SJCRH30 (cell line): ENCODE measurements around the gene ATG5. TPM values are rescaled to one million over a fixed set of nuclear protein-coding genes. Genes with fewer than 3 reads are reported as not detected.
"Not testable (repeated sequence)": the region's sequence is repeated elsewhere in the genome, so short reads cannot be mapped to it uniquely, and the experiment has no call there.

Experiments used
- DNase-seq, 2 experiments: peaks; one replicate each; pipeline ENCODE4 v3.0.0-alpha.2; 2015 to 2020
- H3K27ac ChIP-seq: fragments of 250-450 bp; sonication (Bioruptor Pico); 2 replicates; pipeline ENCODE4 v1.5.1; 2020; ENCODE audit warnings: mild to moderate bottlenecking, moderate library complexity
- H3K27me3 ChIP-seq: fragments of 250-450 bp; sonication (Bioruptor Pico); 2 replicates; pipeline ENCODE4 v1.5.1; 2020; ENCODE audit warnings: mild to moderate bottlenecking, moderate library complexity
- H3K36me3 ChIP-seq: fragments of 250-450 bp; sonication (Bioruptor Pico); 2 replicates; pipeline ENCODE4 v1.5.1; 2020; ENCODE audit warnings: mild to moderate bottlenecking, moderate library complexity
- H3K4me1 ChIP-seq: fragments of 250-450 bp; sonication (Bioruptor Pico); 2 replicates; pipeline ENCODE4 v1.5.1; 2020; ENCODE audit warnings: mild to moderate bottlenecking, moderate library complexity
- H3K4me3 ChIP-seq: fragments of 250-450 bp; sonication (Bioruptor Pico); 2 replicates; pipeline ENCODE4 v1.5.1; 2020; ENCODE audit warnings: mild to moderate bottlenecking, moderate library complexity
- H3K9me3 ChIP-seq: fragments of 250-450 bp; sonication (Bioruptor Pico); replicated peaks from 2 replicates; pipeline ENCODE4 v1.5.1; 2020; ENCODE audit warnings: mild to moderate bottlenecking, moderate library complexity
- total RNA-seq: library from RNA; depleted of rRNA; stranded (reverse); fragments of >200 nt; shearing (Covaris generic); gene quantifications from 2 replicates; pipeline ENCODE4 v1.2.3, GENCODE V29; 2014

The ATG5 gene
- total RNA-seq, 1 experiment from 2014 or later, result 49.1 TPM

DNA sequence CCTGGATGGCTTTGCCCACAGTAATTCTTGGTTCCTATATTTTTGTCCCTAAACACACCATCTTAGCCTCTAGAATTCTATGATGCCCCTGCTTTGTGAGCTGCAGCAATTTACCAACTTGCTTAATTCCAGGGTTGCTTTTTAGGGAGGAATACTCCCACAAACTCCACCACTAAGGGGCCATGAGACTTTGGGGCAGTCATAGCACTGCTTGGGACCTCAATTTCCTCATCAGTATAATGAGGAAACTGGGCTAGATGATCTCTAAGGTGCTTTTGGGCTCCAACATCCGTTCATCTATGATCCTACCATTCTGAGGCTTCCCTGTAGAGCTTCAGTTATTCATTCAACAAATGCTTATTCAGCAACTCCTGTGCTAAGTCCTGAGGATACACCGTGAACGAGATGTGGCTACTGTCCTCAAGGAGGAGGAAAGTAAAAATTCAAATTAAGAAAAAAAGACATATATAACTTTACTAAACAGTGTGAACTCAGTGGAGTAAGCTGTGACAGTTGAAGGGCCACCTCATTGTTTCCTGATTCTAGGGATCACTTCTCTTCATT, 164.2 kb downstream of the ATG5 start:
- Histone ChIP-seq H3K36me3 (no peaks in the 10 kb centered on the region), H3K4me3 (no peak overlapping the region), H3K9me3 (no peaks in the 10 kb centered on the region), H3K4me1 (0 out of 2 replicates have a peak, but pooled peaks cover 3% of the 10 kb centered on the region), H3K27me3 (no peaks in the 10 kb centered on the region), H3K27ac (no peak overlapping the region)
- no peak for DNase-seq

DNA sequence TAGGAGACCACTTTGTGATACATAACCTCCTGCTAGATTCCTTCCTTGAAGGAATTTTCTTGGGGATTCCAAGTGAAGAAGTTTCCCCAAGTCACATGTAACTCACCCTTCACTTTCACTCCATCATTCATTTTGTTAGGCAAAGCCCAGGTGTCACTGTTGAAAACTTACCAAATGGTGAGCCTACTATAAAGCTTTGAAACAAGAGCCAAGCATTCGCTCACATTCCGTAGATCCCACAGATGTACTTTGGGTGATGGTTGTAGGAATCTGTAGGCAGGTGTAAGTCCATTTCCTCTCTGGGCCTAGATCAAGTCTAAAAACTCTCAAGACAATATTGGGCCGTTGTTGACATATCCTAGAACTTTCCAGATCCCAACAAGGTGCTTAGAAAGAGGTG, 165.4 kb downstream of the ATG5 start:
- Histone ChIP-seq H3K27ac (no peak overlapping the region), H3K36me3 (no peaks in the 10 kb centered on the region), H3K4me1 (0 out of 2 replicates have a peak, but pooled peaks cover 3% of the 10 kb centered on the region), H3K9me3 (no peaks in the 10 kb centered on the region), H3K27me3 (no peaks in the 10 kb centered on the region), H3K4me3 (no peak overlapping the region)
- no peak for DNase-seq

DNA sequence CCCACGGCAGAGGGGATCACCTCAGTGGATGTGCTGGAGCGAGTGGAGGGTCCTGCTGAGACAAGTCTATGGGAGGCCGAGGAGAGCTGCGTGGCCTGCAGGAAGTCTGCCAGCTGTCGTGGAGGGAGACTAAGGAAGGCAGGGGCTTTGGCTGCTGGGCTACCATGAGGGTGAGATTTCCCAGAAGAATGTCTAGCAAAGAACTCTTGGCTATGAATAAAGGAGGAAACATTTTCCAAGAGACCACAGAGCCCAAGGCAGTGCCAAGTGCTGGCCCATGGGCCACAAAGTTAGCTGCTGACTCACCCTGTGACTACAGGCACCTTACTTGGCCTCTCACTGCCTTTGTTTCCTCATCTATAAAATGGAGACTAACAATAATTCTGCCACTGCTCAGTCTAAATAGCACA, 166.0 kb downstream of the ATG5 start:
- no peak overlapping the region for H3K27ac ChIP-seq

DNA sequence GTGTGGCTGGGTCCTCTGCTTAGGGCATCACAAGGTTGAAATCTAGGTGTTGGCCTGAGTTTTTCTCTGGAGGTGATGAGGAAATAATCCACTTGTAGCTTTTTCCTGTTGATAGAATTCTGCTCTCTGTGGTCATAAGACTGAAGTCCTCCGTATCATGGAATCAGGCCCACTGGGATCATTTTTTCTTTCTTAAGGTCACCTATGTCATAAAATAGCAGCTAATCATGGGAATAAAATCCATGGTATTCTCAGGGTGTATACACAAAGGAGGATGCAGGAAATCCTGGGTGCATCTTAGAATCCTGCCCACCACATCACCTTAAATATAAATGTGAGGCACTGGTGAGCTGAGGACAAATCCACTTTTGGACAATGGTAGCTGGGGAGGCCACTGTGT, 166.7 kb downstream of the ATG5 start:
- DNase-seq, result no peak
- Histone ChIP-seq H3K36me3 (no peaks in the 10 kb centered on the region), H3K9me3 (no peaks in the 10 kb centered on the region), H3K4me1 (0 out of 2 replicates have a peak, but pooled peaks cover 3% of the 10 kb centered on the region), H3K4me3 (no peak overlapping the region), H3K27ac (no peak overlapping the region), H3K27me3 (no peaks in the 10 kb centered on the region)

More for the DNA sequence above, 166.0 kb downstream of the ATG5 start:
- Histone ChIP-seq H3K4me3 (no peak overlapping the region), H3K4me1 (0 out of 2 replicates have a peak, but pooled peaks cover 3% of the 10 kb centered on the region), H3K27me3 (no peaks in the 10 kb centered on the region), H3K36me3 (no peaks in the 10 kb centered on the region), H3K9me3 (no peaks in the 10 kb centered on the region)
- DNase-seq, result peak; percentile 19 to 23

DNA sequence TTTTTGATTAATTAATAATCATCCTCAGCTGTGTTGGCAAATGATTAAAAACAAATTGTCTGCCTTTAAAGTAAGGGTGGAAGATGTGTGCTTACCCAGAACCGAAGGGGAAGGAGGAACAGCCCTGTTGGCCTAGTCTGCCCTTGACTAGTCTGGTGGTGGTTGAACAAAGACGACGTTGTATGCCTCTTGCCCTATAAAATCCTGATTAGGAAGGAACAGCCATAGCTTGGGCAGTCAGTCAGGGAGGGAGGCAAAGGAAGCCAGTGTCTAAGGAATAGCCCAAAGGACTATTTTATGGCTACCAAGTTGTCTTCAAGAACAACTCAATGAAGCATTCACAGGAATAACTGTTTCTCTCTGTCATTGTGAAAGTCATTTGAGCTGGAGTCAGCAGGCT, 168.7 kb downstream of the ATG5 start:
- Histone ChIP-seq H3K27me3 (no peaks in the 10 kb centered on the region), H3K4me1 (0 out of 2 replicates have a peak, but pooled peaks cover 3% of the 10 kb centered on the region), H3K36me3 (no peaks in the 10 kb centered on the region), H3K4me3 (no peak overlapping the region), H3K27ac (no peak overlapping the region), H3K9me3 (no peaks in the 10 kb centered on the region)
- no peak for DNase-seq

DNA sequence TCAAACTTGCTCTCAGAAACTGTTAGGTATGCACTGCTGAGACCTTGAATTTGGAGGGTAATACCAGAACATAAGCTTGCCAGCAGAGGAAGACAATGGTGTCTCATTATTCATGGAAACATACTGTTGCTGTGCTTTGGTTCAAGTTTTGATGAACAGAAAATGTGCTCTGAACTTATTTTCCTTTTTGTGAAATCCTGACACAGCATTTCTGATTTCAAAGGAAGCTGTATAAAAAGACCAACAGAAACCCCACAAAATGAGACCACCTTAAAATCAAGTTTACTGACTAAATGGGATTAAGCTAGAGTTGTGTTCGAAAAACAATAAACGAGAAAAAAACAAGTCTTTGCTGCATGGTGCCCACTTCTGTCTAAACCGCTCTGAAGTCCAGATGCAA, 169.1 kb downstream of the ATG5 start:
- Histone ChIP-seq H3K27me3 (no peaks in the 10 kb centered on the region), H3K9me3 (no peaks in the 10 kb centered on the region), H3K36me3 (no peaks in the 10 kb centered on the region), H3K27ac (no peak overlapping the region), H3K4me1 (0 out of 2 replicates have a peak, but pooled peaks cover 3% of the 10 kb centered on the region), H3K4me3 (no peak overlapping the region)
- no peak for DNase-seq

DNA sequence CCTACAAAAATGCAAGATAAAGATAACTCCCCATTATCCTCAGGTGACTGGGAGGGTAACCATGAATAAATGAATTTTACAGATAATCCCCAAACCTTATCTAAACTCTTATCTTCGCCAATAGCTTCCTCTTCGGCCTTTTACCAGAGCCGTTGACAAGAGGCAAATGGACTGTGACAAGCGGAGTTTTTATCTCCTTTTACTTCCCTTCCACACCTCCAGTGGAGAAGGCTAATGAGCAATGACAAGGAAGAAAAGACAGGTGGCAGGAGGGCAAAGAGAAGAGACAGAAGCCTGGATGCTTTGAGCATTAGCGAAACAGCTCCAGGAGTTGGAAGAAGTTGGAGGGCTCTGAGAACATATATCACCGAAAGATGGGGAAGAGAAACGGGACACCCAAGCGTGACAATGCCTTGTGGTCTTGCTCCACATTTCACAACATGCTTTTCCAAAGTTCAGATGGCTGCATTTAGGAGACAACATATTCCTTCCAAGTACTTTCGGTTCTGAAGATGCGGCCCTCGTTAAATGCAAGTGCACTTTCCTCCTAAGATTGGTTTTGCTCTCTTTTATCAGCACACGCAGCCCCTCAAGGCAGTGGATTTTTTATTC, 170.2 kb downstream of the ATG5 start:
- no peaks in the 10 kb centered on the region for H3K27me3 ChIP-seq
- no peaks in the 10 kb centered on the region for H3K36me3 ChIP-seq
- no peaks in the 10 kb centered on the region for H3K9me3 ChIP-seq
- DNase-seq, result no peak
- no peak overlapping the region for H3K4me3 ChIP-seq
- H3K27ac ChIP-seq, result no peak overlapping the region
- H3K4me1 ChIP-seq, result 0 out of 2 replicates have a peak, but pooled peaks cover 3% of the 10 kb centered on the region

DNA sequence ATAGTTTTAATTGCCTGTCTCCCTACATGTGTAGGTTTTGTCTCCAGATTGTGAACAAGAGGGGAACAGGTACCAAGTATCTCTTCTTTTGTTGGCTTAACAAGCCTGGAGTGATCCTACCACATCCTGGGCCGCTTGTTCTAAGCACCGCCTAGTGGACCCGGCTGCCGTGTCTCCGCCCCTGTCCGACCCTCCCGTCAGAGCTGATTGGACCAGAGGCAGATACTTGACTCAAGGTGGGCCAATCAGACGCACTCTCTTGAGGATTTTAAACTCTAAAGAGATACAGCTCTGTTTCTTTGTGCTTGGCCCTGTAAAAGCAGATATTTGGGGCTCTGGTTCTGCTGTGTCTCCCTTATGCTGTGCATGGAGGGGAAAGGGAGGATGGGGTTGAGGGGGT, 171.2 kb downstream of the ATG5 start:
- H3K9me3 ChIP-seq, result no peaks in the 10 kb centered on the region
- no peaks in the 10 kb centered on the region for H3K4me1 ChIP-seq
- no peaks in the 10 kb centered on the region for H3K27me3 ChIP-seq
- no peaks in the 10 kb centered on the region for H3K36me3 ChIP-seq
- no peak overlapping the region for H3K27ac ChIP-seq
- H3K4me3 ChIP-seq, result no peak overlapping the region
- DNase-seq, result no peak

DNA sequence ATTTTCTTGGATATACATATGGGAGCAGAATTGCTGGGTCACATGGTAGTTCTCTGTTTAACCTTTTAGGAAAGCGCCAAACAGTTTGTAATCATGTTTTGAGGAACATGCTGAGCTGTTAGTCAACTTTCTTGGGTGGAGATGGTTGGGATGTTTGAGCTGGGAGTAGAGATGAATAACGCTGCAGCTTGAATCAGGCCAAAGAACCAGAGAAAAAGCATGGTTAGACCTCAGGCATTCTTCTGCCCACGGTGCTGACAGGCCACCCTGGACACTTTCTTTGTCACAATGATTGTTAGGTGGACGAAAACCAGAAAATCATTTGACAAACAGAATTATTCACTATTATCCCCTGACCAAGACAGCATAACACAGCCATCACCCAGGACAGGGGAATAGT, 172.6 kb downstream of the ATG5 start:
- no peaks in the 10 kb centered on the region for H3K9me3 ChIP-seq
- no peaks in the 10 kb centered on the region for H3K4me1 ChIP-seq
- no peaks in the 10 kb centered on the region for H3K27me3 ChIP-seq
- DNase-seq, result no peak
- H3K36me3 ChIP-seq, result no peaks in the 10 kb centered on the region
- no peak overlapping the region for H3K27ac ChIP-seq
- no peak overlapping the region for H3K4me3 ChIP-seq

DNA sequence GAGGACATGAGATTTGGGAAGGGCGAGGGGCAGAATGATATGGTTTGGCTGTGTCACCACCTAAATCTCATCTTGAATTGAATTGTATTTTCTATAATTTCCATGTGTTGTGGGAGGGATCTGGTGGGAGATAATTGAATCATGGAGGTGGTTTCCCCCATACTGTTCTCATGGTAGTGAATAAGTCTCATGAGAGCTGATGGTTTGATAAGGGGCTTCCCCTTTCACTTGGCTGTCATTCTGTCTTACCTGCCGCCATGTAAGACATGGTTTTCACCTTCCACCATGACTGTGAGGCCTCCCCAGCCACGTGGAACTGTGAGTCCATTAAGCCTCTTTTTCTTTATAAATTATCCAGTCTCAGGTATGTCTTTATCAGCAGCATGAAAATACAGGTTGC, 173.1 kb downstream of the ATG5 start:
- not testable (repeated sequence) for H3K27me3 ChIP-seq, H3K4me3 ChIP-seq, H3K36me3 ChIP-seq, H3K27ac ChIP-seq, DNase-seq, H3K9me3 ChIP-seq, H3K4me1 ChIP-seq

DNA sequence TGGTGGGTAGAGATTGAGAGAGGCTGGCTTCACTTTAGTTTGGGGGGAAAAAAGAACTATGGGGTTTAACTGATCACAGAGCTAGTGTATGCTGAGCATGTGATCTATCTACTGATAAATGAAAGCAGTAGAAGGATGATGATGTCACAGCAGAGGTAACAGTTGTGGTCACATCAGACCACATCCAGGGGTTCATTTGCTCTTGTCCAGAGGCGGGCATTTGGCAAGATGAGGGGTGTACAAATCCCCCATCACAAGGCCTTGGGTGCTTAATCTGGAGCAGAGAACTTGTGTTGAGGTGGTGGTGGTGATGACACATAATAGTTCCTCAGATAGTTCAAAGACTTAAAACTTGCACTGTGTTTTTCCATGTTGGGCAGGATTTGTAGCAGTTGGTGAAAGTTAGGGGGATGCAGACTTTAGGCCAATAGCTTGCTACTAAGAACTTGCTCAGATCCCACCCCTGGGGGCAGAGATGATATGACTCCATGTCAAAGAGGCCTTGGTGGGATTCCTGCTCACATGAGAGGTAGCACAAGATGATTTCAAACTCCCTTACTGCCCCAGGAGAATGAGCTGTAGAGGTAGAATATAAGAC, 176.0 kb downstream of the ATG5 start:
- DNase-seq, result no peak
- no peak overlapping the region for H3K4me3 ChIP-seq
- H3K36me3 ChIP-seq, result no peaks in the 10 kb centered on the region
- no peaks in the 10 kb centered on the region for H3K27me3 ChIP-seq
- no peak overlapping the region for H3K27ac ChIP-seq
- H3K4me1 ChIP-seq, result no peaks in the 10 kb centered on the region
- H3K9me3 ChIP-seq, result no peaks in the 10 kb centered on the region

DNA sequence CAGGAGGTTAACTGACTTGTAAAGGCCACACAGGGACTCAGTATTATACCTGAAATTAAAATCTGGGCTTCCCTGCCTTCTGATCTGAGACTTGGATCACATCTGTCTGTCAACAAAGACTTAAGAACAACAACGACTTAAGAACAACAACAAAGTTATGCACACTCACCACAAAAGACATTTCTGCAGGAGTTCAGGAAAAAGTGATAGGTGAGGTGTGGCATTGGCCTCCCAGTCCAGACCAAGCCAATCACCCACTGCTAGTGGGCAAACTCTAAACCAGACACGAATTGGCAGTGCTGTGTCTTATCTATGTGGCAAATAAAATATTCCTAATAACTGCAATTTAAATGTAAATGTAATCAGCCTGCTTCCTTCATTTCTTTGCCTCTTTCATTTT, 178.1 kb downstream of the ATG5 start:
- no peaks in the 10 kb centered on the region for H3K9me3 ChIP-seq
- H3K27me3 ChIP-seq, result no peaks in the 10 kb centered on the region
- H3K36me3 ChIP-seq, result no peaks in the 10 kb centered on the region
- no peak overlapping the region for H3K4me3 ChIP-seq
- H3K27ac ChIP-seq, result no peak overlapping the region
- DNase-seq, result no peak
- no peaks in the 10 kb centered on the region for H3K4me1 ChIP-seq

DNA sequence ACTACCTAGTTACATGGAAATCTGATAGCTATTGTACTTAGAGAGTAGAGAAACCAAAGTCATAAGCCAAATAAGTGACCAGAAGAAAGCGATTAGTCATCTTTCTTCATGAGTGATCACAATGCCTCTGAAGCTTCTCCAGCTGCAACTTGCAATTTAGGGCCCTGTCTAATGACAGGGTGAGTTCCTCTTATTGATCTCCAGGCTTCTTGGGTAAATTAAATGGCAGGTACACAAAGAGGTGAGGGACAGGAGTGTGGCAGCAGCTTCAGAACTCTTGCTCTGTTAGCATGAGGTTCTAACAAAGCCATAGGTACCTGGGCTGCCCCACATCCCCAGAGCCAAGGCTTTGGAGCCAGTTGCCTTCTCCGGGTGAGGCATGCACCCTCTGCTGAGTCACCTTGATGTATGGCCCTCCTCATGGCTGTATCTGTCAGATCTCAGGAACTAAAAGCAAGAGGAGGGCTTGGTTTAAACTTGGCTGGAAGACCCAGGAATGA, 178.7 kb downstream of the ATG5 start:
- no peaks in the 10 kb centered on the region for H3K9me3 ChIP-seq
- H3K27ac ChIP-seq, result no peak overlapping the region
- H3K4me3 ChIP-seq, result no peak overlapping the region
- no peaks in the 10 kb centered on the region for H3K27me3 ChIP-seq
- DNase-seq, result no peak
- H3K4me1 ChIP-seq, result no peaks in the 10 kb centered on the region
- H3K36me3 ChIP-seq, result no peaks in the 10 kb centered on the region

DNA sequence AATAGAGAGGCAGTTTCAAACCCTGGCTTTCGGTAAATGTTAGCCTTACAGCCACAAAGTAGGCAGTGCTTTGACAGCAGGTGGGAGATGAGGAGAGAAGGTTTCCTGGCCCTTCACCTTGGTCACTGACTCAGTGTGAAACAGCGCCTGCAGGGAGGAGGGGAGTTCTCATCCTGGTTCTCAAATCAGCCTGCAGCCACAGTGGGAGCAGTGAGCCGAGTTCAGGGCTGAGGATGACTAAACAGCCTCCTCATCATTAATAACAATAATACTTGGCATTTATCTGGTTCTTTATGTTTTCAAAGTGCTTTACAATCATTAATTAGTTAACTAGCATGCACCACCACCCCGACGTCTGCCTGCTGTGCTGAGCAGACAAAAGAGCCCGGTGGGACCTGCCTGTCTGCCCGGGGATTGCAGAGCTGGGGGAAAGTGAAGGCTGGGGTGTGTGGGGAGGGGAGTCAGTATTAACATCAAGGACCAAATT, 179.8 kb downstream of the ATG5 start:
- no peak overlapping the region for H3K27ac ChIP-seq
- DNase-seq, result no peak
- H3K4me3 ChIP-seq, result no peak overlapping the region
- no peaks in the 10 kb centered on the region for H3K4me1 ChIP-seq
- no peaks in the 10 kb centered on the region for H3K27me3 ChIP-seq
- H3K36me3 ChIP-seq, result no peaks in the 10 kb centered on the region
- H3K9me3 ChIP-seq, result no peaks in the 10 kb centered on the region

DNA sequence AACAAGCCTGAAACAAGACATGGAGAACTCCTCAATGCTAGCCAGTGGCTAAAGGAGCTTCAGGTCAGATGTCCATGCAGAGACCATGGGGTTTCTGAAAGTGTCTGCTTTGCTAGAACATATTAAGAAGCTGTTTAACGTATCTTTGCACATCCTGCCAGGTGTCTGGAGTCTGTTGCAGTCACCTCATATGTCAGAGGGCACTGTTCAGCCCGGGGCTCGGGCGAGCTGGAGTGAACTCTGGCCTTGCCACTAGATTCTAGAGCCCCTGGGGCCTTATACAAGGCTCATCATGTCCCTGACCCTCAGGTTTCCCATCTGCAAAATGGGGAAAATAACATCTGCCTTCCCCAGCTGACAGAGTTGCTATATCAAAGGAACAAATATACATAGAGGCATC, 180.4 kb downstream of the ATG5 start:
- Histone ChIP-seq H3K4me3 (no peak overlapping the region), H3K4me1 (no peaks in the 10 kb centered on the region), H3K36me3 (no peaks in the 10 kb centered on the region), H3K27ac (no peak overlapping the region), H3K27me3 (no peaks in the 10 kb centered on the region), H3K9me3 (no peaks in the 10 kb centered on the region)
- no peak for DNase-seq
